Left ventricle myocardium inferior (tissue), 1 donor: ENCODE measurements around the gene KRTAP10-9. TPM values are rescaled to one million over a fixed set of nuclear protein-coding genes. Genes with fewer than 3 reads are reported as not detected.
A peak's percentile ranks its signal among the peaks of the same experiment; 100 is the strongest.
"Not testable (repeated sequence)": the region's sequence is repeated elsewhere in the genome, so short reads cannot be mapped to it uniquely, and the experiment has no call there.

Experiments
- DNase-seq: peaks from one replicate; pipeline ENCODE4 v3.0.0-alpha.2; 2020
- H3K27ac ChIP-seq: fragments of 200-600 bp; replicated peaks from 2 replicates; pipeline ENCODE4 v1.8.0; 2021
- H3K27me3 ChIP-seq: fragments of 200-600 bp; 2 replicates; pipeline ENCODE4 v1.8.0; 2021; ENCODE audit warnings: low read depth
- H3K36me3 ChIP-seq: fragments of 200-600 bp; 2 replicates; pipeline ENCODE4 v1.8.0; 2021
- H3K4me1 ChIP-seq: fragments of 200-600 bp; 2 replicates; pipeline ENCODE4 v1.8.0; 2021
- H3K4me3 ChIP-seq: fragments of 200-600 bp; 2 replicates; pipeline ENCODE4 v1.8.0; 2021; ENCODE audit warnings: mild to moderate bottlenecking, moderate library complexity
- H3K9me3 ChIP-seq: fragments of 200-600 bp; replicated peaks from 2 replicates; pipeline ENCODE4 v1.8.0; 2021
- intact Hi-C: fragments of 100-400 bp; cut with micrococcal nuclease; formaldehyde crosslinking; loops from one replicate; pipeline ENCODE4 v1.11.0; 2022
- long read RNA-seq: library from polyadenylated mRNA; unstranded; transcript quantifications from one replicate; pipeline ENCODE4 v2.0.0, GENCODE V29; 2021
- total RNA-seq: library from RNA; stranded (reverse); fragmentation: NEBNext Ultra II Directional; extraction: Animal tissue kit (Norgen Biotek cat#: 25700); gene quantifications from one replicate; pipeline ENCODE4 v1.2.1, GENCODE V29; 2021
- TF ChIP-seq, protein P1 (sequence below): fragments of 200-600 bp; IDR thresholded peaks from 2 replicates; pipeline ENCODE4 v1.8.0; 2021; ENCODE audit warnings: antibody characterized with exemption, mild to moderate bottlenecking, borderline replicate concordance
- donor health status: DM: no; HTN: yes; CAD: no; lungs with severe emphysema.

The KRTAP10-9 gene, protein sequence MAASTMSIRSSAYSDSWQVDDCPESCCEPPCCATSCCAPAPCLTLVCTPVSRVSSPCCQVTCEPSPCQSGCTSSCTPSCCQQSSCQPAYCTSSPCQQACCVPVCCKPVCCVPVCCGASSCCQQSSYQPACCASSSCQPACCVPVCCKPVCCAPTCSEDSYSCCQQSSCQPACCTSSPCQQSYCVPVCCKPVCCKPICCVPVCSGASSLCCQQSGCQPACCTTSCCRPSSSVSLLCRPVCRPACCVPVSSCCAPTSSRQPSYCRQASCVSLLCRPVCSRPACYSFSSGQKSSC
- not detected for total RNA-seq
- long read RNA-seq = 0 reads

GRCh38 chr21:44626673-44627143, at the start of gene KRTAP10-9:
KRTAP10-9 (plus strand) TSS chr21:44627093; CDS start chr21:44627172, 79 bp downstream.
- Histone ChIP-seq H3K27ac (peak within 1 kb of the TSS; percentile 42), H3K27me3 (peaks cover 29% of the 10 kb centered on the region), H3K36me3 (no peaks in the 10 kb centered on the region), H3K4me3 (no peak within 1 kb of the TSS), H3K9me3 (peaks cover 46% of the 10 kb centered on the region), H3K4me1 (peaks cover 17% of the 10 kb centered on the region)
- TF ChIP-seq, protein P1, sequence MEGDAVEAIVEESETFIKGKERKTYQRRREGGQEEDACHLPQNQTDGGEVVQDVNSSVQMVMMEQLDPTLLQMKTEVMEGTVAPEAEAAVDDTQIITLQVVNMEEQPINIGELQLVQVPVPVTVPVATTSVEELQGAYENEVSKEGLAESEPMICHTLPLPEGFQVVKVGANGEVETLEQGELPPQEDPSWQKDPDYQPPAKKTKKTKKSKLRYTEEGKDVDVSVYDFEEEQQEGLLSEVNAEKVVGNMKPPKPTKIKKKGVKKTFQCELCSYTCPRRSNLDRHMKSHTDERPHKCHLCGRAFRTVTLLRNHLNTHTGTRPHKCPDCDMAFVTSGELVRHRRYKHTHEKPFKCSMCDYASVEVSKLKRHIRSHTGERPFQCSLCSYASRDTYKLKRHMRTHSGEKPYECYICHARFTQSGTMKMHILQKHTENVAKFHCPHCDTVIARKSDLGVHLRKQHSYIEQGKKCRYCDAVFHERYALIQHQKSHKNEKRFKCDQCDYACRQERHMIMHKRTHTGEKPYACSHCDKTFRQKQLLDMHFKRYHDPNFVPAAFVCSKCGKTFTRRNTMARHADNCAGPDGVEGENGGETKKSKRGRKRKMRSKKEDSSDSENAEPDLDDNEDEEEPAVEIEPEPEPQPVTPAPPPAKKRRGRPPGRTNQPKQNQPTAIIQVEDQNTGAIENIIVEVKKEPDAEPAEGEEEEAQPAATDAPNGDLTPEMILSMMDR = no peak
- DNase-seq = no peak
- intact Hi-C loops = no loop called here

GRCh38 chr21:44578371-44579055, 48.4 kb upstream of the KRTAP10-9 start:
- no peak overlapping the region for H3K4me3 ChIP-seq
- H3K36me3 ChIP-seq = no peaks in the 10 kb centered on the region
- intact Hi-C loops = no loop called here
- no peaks in the 10 kb centered on the region for H3K4me1 ChIP-seq
- H3K9me3 ChIP-seq = peaks cover 41% of the 10 kb centered on the region
- peaks cover 26% of the 10 kb centered on the region for H3K27me3 ChIP-seq
- DNase-seq = no peak
- TF ChIP-seq, protein P1 = no peak
- H3K27ac ChIP-seq = no peak overlapping the region

DNA sequence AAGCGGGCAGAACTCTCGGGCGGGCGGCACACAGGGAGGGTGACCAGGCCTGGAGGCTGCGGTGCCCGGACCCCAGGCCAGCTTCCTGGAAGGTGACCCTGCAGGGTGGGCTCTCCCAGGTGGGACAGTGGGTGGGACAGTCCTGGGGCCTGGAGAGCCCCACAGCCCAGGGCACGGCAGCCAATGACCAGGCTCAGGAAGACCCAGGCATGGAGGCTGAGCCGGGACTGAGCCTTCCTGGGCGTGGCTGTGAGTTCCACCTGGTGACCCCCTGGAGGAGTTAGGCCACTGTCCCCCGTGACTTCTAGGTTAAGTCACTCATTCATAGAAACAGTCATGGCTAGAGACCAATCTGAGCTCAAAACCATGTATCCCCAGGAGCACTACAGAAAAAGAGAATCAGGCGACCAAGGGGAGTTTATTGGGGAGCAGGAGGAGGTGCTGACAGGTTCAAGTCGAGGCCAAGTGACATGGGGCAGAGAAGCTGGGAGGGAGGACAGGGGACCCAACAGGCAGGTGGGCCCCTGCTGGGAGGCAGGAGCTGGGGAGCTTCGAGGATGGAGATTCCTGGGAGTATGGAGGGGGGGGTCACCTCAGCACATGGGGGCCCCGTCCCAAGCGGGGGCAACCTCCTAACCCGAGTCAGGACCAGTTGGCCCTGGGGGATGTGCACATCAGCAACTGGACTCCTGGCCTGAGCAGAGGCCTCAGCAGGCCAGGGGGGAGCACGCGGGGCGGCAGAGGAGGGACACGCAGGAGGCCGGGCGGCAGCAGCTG, 47.6 kb upstream of the KRTAP10-9 start:
- Histone ChIP-seq H3K9me3 (peaks cover 41% of the 10 kb centered on the region), H3K27ac (no peak overlapping the region), H3K4me3 (no peak overlapping the region), H3K36me3 (no peaks in the 10 kb centered on the region), H3K4me1 (peaks cover 3% of the 10 kb centered on the region), H3K27me3 (peaks cover 26% of the 10 kb centered on the region)
- TF ChIP-seq, protein P1 = no peak
- intact Hi-C loops = no loop called here
- DNase-seq = no peak

GRCh38 chr21:44579833-44580144, 47.1 kb upstream of the KRTAP10-9 start:
- TF ChIP-seq, protein P1 = no peak
- Histone ChIP-seq H3K27me3 (peaks cover 24% of the 10 kb centered on the region), H3K4me1 (peaks cover 5% of the 10 kb centered on the region), H3K36me3 (no peaks in the 10 kb centered on the region), H3K4me3 (no peak overlapping the region), H3K9me3 (peaks cover 41% of the 10 kb centered on the region), H3K27ac (no peak overlapping the region)
- intact Hi-C loops = no loop called here
- no peak for DNase-seq

GRCh38 chr21:44580231-44580821, 46.6 kb upstream of the KRTAP10-9 start, which contains the start of gene KRTAP10-5:
KRTAP10-5 (minus strand) TSS chr21:44580604; CDS start chr21:44580578, 26 bp downstream.
- H3K4me3 ChIP-seq, H3K27ac ChIP-seq, H3K4me1 ChIP-seq, intact Hi-C loops, DNase-seq, H3K36me3 ChIP-seq: not testable (repeated sequence)
- H3K9me3 ChIP-seq = peaks cover 41% of the 10 kb centered on the region
- peaks cover 23% of the 10 kb centered on the region for H3K27me3 ChIP-seq
